ENCODE results near the gene PSPC1.

DNA sequence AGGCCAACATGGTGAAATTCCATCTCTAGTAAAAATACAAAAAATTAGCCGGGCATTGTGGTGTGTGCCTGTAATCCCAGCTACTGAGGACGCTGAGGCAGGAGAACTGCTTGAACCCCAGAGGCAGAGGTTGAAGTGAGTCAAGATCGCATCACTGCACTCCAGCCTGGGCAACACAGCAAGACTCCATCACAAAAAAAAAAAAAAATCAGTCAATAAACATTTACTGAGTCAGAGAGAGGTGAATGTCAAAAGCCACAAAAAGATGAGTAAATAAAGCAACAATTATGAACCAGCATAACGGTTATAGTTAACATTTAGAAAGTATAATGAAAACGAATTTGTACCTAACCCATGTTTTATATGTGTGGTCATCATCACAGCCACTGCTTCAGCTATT, 23.1 kb downstream of the PSPC1 start:
- TF ChIP-seq, protein P1, sequence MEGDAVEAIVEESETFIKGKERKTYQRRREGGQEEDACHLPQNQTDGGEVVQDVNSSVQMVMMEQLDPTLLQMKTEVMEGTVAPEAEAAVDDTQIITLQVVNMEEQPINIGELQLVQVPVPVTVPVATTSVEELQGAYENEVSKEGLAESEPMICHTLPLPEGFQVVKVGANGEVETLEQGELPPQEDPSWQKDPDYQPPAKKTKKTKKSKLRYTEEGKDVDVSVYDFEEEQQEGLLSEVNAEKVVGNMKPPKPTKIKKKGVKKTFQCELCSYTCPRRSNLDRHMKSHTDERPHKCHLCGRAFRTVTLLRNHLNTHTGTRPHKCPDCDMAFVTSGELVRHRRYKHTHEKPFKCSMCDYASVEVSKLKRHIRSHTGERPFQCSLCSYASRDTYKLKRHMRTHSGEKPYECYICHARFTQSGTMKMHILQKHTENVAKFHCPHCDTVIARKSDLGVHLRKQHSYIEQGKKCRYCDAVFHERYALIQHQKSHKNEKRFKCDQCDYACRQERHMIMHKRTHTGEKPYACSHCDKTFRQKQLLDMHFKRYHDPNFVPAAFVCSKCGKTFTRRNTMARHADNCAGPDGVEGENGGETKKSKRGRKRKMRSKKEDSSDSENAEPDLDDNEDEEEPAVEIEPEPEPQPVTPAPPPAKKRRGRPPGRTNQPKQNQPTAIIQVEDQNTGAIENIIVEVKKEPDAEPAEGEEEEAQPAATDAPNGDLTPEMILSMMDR (conservative IDR thresholded peaks at IDR 0.05) = no peak
- no peak for TF ChIP-seq ZFX (IDR thresholded peaks at IDR 0.05)
